HepG2 (cell line): ENCODE measurements around the gene GPR25. TPM values are rescaled to one million over a fixed set of nuclear protein-coding genes. Genes with fewer than 3 reads are reported as not detected.

Source experiments
- DDIT3 ChIP-seq: sonication (generic); formaldehyde crosslinking; IDR thresholded peaks from 2 replicates; pipeline ENCODE4 v1.4.0; 2020; ENCODE audit warnings: mild to moderate bottlenecking, missing genetic modification reagents
- ELF3 ChIP-seq: IDR thresholded peaks from 2 replicates; pipeline ENCODE4 v1.6.1; 2016; ENCODE audit warnings: missing genetic modification reagents, missing compliant biosample characterization
- EP300 ChIP-seq, 3 experiments: sonication (generic) in 1 of 3; formaldehyde crosslinking in 1 of 3; IDR thresholded peaks; 2 replicates each; pipeline versions ENCODE4 v1.5.1 to v1.6.1; 2011 to 2020; ENCODE audit warnings: low read depth in 2 of 3, low read length in 2 of 3, borderline replicate concordance in 1 of 3, improper control_type of control experiment in 1 of 3, mild to moderate bottlenecking in 1 of 3, missing genetic modification reagents in 1 of 3, moderate library complexity in 1 of 3
- FOXP1 ChIP-seq, 2 experiments: fragments of 450-650 bp in 1 of 2; IDR thresholded peaks; 2 replicates each; pipeline ENCODE4 v1.6.1; 2017 to 2018; ENCODE audit warnings: antibody characterized with exemption in 1 of 2
- IRX3 ChIP-seq: sonication (generic); formaldehyde crosslinking; IDR thresholded peaks from 2 replicates; pipeline ENCODE4 v1.8.1; 2023; ENCODE audit warnings: mild to moderate bottlenecking, low read depth, missing genetic modification reagents, borderline replicate concordance
- MAF1 ChIP-seq: sonication (generic); formaldehyde crosslinking; IDR thresholded peaks from 2 replicates; pipeline ENCODE4 v1.5.0; 2020; ENCODE audit warnings: missing genetic modification reagents, borderline replicate concordance
- PAX8 ChIP-seq: sonication (generic); formaldehyde crosslinking; IDR thresholded peaks from 2 replicates; pipeline ENCODE4 v1.8.0; 2022; ENCODE audit warnings: mild to moderate bottlenecking, missing genetic modification reagents, borderline replicate concordance
- POGZ ChIP-seq: sonication (generic); formaldehyde crosslinking; IDR thresholded peaks from 2 replicates; pipeline ENCODE4 v1.4.0; 2020; ENCODE audit warnings: mild to moderate bottlenecking, missing genetic modification reagents
- SCMH1 ChIP-seq: sonication (generic); formaldehyde crosslinking; IDR thresholded peaks from 2 replicates; pipeline ENCODE4 v1.9.0; 2021; ENCODE audit warnings: missing genetic modification reagents, mild to moderate bottlenecking, borderline replicate concordance
- SMYD3 ChIP-seq: sonication (generic); formaldehyde crosslinking; IDR thresholded peaks from 2 replicates; pipeline ENCODE4 v1.8.1; 2023; ENCODE audit warnings: mild to moderate bottlenecking, missing genetic modification reagents
- SP5 ChIP-seq: IDR thresholded peaks from 2 replicates; pipeline ENCODE4 v1.6.1; 2016; ENCODE audit warnings: low read depth, borderline replicate concordance
- SRSF4 ChIP-seq: fragments of 200-400 bp; formaldehyde crosslinking; IDR thresholded peaks from one replicate; pipeline ENCODE4 v1.6.1; 2018; ENCODE audit warnings: mild to moderate bottlenecking, low read depth, low read length, moderate library complexity; ENCODE audit not compliant: poor library complexity, severe bottlenecking
- TFDP1 ChIP-seq: IDR thresholded peaks from 2 replicates; pipeline ENCODE4 v1.6.1; 2016; ENCODE audit warnings: missing compliant biosample characterization, missing genetic modification reagents, borderline replicate concordance
- YEATS2 ChIP-seq: sonication (generic); formaldehyde crosslinking; IDR thresholded peaks from 2 replicates; pipeline ENCODE4 v1.4.0; 2020; ENCODE audit warnings: missing genetic modification reagents, borderline replicate concordance
- ZBTB33 ChIP-seq: sonication (generic); formaldehyde crosslinking; IDR thresholded peaks from 2 replicates; pipeline ENCODE4 v1.4.0; 2020; ENCODE audit warnings: missing genetic modification reagents
- ZNF101 ChIP-seq: sonication (generic); formaldehyde crosslinking; IDR thresholded peaks from 2 replicates; pipeline ENCODE4 v1.4.0; 2020; ENCODE audit warnings: mild to moderate bottlenecking, low read depth, missing genetic modification reagents, borderline replicate concordance
- ZNF138 ChIP-seq: sonication (generic); formaldehyde crosslinking; IDR thresholded peaks from 2 replicates; pipeline ENCODE4 v1.5.0; 2020; ENCODE audit warnings: mild to moderate bottlenecking, low read depth, missing genetic modification reagents
- ZNF333 ChIP-seq: sonication (generic); formaldehyde crosslinking; IDR thresholded peaks from 2 replicates; pipeline ENCODE4 v1.4.0; 2020; ENCODE audit warnings: mild to moderate bottlenecking, missing genetic modification reagents, borderline replicate concordance
- ZNF547 ChIP-seq: sonication (generic); formaldehyde crosslinking; IDR thresholded peaks from 2 replicates; pipeline ENCODE4 v1.5.1; 2020; ENCODE audit warnings: mild to moderate bottlenecking, missing genetic modification reagents
- ZNF605 ChIP-seq: sonication (generic); formaldehyde crosslinking; IDR thresholded peaks from 2 replicates; pipeline ENCODE4 v1.8.0; 2022; ENCODE audit warnings: mild to moderate bottlenecking, missing genetic modification reagents
- ZNF687 ChIP-seq: sonication (generic); formaldehyde crosslinking; IDR thresholded peaks from 2 replicates; pipeline ENCODE4 v1.5.1; 2020; ENCODE audit warnings: mild to moderate bottlenecking, missing genetic modification reagents, moderate library complexity
- ZNF709 ChIP-seq: sonication (generic); formaldehyde crosslinking; IDR thresholded peaks from 2 replicates; pipeline ENCODE4 v1.5.0; 2020; ENCODE audit warnings: mild to moderate bottlenecking, missing genetic modification reagents
- ZNF747 ChIP-seq: sonication (generic); formaldehyde crosslinking; IDR thresholded peaks from 2 replicates; pipeline ENCODE4 v1.8.1; 2023; ENCODE audit warnings: missing genetic modification reagents, mild to moderate bottlenecking, borderline replicate concordance
- polyA plus RNA-seq, 8 experiments: library from polyadenylated mRNA; depleted of rRNA in 3 of 8; stranded (reverse) in 7 of 8; unstranded in 1 of 8; fragments of >200 nt; fragmentation: Illumina TruSeq in 4 of 8; extraction: Trizol in 4 of 8; gene quantifications; 2 replicates each; pipeline versions ENCODE4 v1.2.1 to v1.2.3, GENCODE V29; 2011 to 2016; ENCODE audit warnings: low read depth in 4 of 8, missing spikeins in 1 of 8, mixed read lengths in 1 of 8; ENCODE audit not compliant: insufficient read depth in 1 of 8
- total RNA-seq, 5 experiments: library from RNA; depleted of rRNA; stranded (reverse); fragments of >200 nt; fragmentation: Illumina TruSeq; extraction: Trizol; gene quantifications; 2 replicates each; pipeline ENCODE4 v1.2.3, GENCODE V29; 2016; ENCODE audit warnings: low read depth in 1 of 5

The GPR25 gene
- total and polyA plus RNA-seq, 2 of the 13 experiments (the other 11 are each of a cell fraction or from before 2014, with no cell fraction given), result not detected

- no peak for TF ChIP-seq TFDP1
- TF ChIP-seq ZNF138 (CRISPR knock-in tag), result no peak
- TF ChIP-seq POGZ, result peak; percentile 34; the same call in 1 of the 2 replicates
- TF ChIP-seq MAF1 (CRISPR knock-in tag), result no peak
- TF ChIP-seq ZNF709 (CRISPR knock-in tag), result no peak
- no peak for TF ChIP-seq YEATS2 (CRISPR knock-in tag)
- TF ChIP-seq IRX3 (CRISPR knock-in tag), result no peak
- no peak for TF ChIP-seq ZNF101 (CRISPR knock-in tag)
- TF ChIP-seq ZNF687 (CRISPR knock-in tag), result peak; percentile 73
- TF ChIP-seq PAX8, result no peak
- TF ChIP-seq EP300 (IDR thresholded peaks at IDR 0.05; ENCODE audit: low read depth in 2 of 2, low read length in 2 of 2), result peak in 1 of 2 experiments; percentile 44; a peak in 1 of 4 replicates
- TF ChIP-seq EP300 (CRISPR knock-in tag; IDR thresholded peaks at IDR 0.05; ENCODE audit: borderline replicate concordance), result no peak
- no peak for TF ChIP-seq SMYD3 (CRISPR knock-in tag)
- no peak for TF ChIP-seq ZBTB33 (CRISPR knock-in tag)
- 0 out of 2 replicates have a peak, but pooled peaks have one; percentile 3 for TF ChIP-seq ELF3
- 0 out of 2 replicates have a peak, but pooled peaks have one; percentile 23 for TF ChIP-seq ZNF605 (CRISPR knock-in tag)
- no peak for TF ChIP-seq ZNF547 (CRISPR knock-in tag)
- TF ChIP-seq SP5 (CRISPR knock-in tag), result no peak
- TF ChIP-seq SRSF4, result no peak
- no peak for TF ChIP-seq FOXP1 (IDR thresholded peaks at IDR 0.05)
- no peak for TF ChIP-seq FOXP1 (CRISPR knock-in tag; IDR thresholded peaks at IDR 0.05)
- no peak for TF ChIP-seq ZNF333 (CRISPR knock-in tag)
- no peak for TF ChIP-seq ZNF747 (CRISPR knock-in tag)
- no peak for TF ChIP-seq DDIT3 (CRISPR knock-in tag)
- TF ChIP-seq SCMH1, result no peak
Measured at GRCh38 chr1:200888349-200888838, 15.6 kb downstream of the GPR25 start (continued).
